HG03432 (cell line): ENCODE measurements around the gene CABLES2.
"Not testable (repeated sequence)": the region's sequence is repeated elsewhere in the genome, so short reads cannot be mapped to it uniquely, and the experiment has no call there.

Experiments
- ATAC-seq: cut with Tn5 transposase; IDR thresholded peaks from one replicate; pipeline ENCODE4 v1.9.1; 2021; ENCODE audit warnings: mild to moderate bottlenecking, moderate library complexity; ENCODE audit not compliant: unreplicated experiment

CABLES2 gene

GRCh38 chr20:62390317-62391164, 16.5 kb downstream of the CABLES2 start:
- ATAC-seq = no peak

GRCh38 chr20:62389601-62390087, 17.4 kb downstream of the CABLES2 start:
- ATAC-seq = no peak

GRCh38 chr20:62388839-62389600, 18.1 kb downstream of the CABLES2 start:
- ATAC-seq = no peak

- no peak for ATAC-seq
Observed at GRCh38 chr20:62387933-62388635, 19.0 kb downstream of the CABLES2 start.

- no peak for ATAC-seq
Observed at GRCh38 chr20:62387219-62387913, 19.7 kb downstream of the CABLES2 start.

- ATAC-seq = peak; percentile 87
Observed at GRCh38 chr20:62386383-62387218, 20.5 kb downstream of the CABLES2 start, which contains the start of gene RPS21. Gene RPS21, plus strand, starts transcription at chr20:62387103. Its CDS starts 236 bp downstream, at chr20:62387339.

- peak; percentile 54 for ATAC-seq
Observed at GRCh38 chr20:62382306-62383198, 24.5 kb downstream of the CABLES2 start.

- ATAC-seq = no peak
Observed at GRCh38 chr20:62381842-62382241, 25.2 kb downstream of the CABLES2 start.

GRCh38 chr20:62381202-62381797, 25.8 kb downstream of the CABLES2 start:
- ATAC-seq = no peak

- no peak for ATAC-seq
Observed at GRCh38 chr20:62378215-62378614, 28.9 kb downstream of the CABLES2 start.

GRCh38 chr20:62377615-62378178, 29.4 kb downstream of the CABLES2 start:
- ATAC-seq = no peak

GRCh38 chr20:62377064-62377461, 30.0 kb downstream of the CABLES2 start:
- ATAC-seq = no peak

GRCh38 chr20:62376112-62377063, 30.7 kb downstream of the CABLES2 start:
- ATAC-seq = no peak

- ATAC-seq = no peak
Observed at GRCh38 chr20:62374331-62375152, 32.5 kb downstream of the CABLES2 start.

- ATAC-seq = not testable (repeated sequence)
Observed at GRCh38 chr20:62373631-62374179, 33.4 kb downstream of the CABLES2 start.
